ENCODE results near the gene YAE1.
A peak's percentile ranks its signal among the peaks of the same experiment; 100 is the strongest.
"Not testable (repeated sequence)": the region's sequence is repeated elsewhere in the genome, so short reads cannot be mapped to it uniquely, and the experiment has no call there.

Gene YAE1, protein sequence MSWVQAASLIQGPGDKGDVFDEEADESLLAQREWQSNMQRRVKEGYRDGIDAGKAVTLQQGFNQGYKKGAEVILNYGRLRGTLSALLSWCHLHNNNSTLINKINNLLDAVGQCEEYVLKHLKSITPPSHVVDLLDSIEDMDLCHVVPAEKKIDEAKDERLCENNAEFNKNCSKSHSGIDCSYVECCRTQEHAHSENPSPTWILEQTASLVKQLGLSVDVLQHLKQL

DNA sequence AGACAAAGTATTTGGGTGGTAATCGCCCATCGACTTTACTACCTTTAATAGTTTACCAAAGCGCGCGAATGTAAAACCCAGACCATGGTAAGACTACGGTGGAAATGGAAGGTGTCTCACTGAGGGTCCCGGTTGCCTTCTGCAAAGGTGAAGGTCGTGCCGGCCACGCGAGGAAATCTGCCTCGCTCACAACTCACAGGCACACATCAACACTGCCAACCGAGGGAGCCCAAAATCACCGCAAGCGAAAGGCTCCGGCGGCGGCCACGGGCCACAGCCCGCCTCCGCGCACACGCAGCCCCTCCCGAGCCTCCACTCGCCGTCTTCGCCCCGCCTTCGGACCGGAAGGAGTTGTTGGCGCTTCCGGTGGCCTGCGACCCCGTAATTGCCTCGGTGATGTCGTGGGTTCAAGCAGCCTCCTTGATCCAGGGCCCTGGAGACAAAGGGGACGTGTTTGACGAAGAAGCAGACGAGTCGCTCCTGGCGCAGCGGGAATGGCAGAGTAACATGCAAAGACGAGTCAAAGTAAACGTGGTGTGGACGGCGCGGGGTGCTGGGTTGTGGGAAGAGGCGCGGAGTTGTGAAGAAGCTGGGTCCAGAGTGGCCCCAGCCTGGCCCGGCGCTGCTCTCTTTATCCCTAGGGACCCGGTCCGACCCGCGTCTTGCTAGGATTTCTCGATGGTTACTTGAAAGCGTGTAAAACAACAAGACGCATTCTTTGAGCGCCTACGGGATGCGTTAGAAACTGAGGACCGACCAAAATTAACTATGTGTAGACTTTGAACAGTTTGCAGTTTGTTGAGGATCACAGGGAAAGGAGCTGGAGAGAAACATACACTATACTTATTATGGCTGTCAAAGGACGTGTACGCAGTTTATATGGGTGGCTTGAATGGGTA, at the start of gene YAE1:
Gene YAE1, plus strand, starts transcription at position 382 of the 899 bp plus-strand sequence. Its CDS starts 15 bp downstream, at position 397.
- DNase-seq (ENCODE audit: extremely low read depth in 1 of 2, low read depth in 1 of 2) = peak; percentile 69 to 75

DNA sequence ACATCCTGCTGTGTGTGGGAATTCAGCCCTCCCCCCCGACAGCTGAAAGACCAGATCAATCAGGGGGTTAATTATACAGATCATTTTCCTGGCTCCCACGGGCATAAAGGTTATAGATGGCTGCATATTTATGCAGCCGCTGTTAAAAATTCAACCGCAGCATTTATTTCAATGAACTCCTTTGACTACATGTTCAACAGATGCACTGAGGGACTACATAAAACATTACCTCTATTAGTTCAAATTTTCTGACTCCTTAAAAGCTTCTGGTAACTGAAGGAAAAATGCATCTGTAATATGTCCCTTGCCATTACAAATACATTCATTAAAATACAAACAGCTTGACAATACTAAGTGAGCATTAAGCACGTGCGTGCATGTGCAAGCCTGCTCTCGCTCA, 49.7 kb upstream of the YAE1 start:
- no peak for DNase-seq (ENCODE audit: extremely low read depth in 1 of 2, low read depth in 1 of 2)

DNA sequence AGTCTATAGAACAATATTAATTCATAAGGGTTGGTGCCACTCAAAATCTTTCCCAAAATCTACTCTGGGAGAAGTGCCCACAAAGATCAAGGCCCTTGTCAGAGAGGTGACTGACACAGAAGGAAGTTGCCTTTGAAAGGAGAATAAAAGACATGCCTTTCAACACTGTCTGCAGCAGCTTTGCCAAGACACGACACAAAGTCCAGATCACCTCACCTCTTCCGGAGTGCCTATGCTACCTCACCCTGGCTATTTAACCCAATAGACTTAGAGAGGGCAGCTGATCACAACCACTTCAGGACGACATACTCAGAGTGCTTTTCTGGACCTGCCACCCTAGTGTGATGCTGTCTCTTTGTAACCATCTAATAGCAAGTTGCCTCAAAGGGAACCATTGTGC, 49.0 kb upstream of the YAE1 start:
- no peak for DNase-seq (ENCODE audit: extremely low read depth in 1 of 2, low read depth in 1 of 2)

DNA sequence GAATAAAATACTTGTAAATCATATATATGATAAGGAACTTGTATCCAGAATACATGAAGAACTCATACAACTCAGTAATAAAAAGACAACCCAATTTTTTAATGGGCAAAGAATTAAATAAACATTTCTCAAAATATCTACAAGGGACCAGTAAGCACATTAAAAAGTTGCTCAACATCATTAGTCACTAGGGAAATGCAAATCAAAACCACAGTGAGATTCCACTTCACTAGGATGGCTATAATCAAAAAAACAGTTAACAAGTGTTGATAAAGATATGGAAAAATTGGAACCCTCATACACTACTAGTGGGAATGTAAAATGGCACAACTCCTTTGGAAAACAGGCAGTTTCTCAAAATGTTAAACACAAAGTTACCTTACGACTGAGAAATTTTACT, 40.3 kb upstream of the YAE1 start:
- DNase-seq (ENCODE audit: extremely low read depth in 1 of 2, low read depth in 1 of 2) = no peak

DNA sequence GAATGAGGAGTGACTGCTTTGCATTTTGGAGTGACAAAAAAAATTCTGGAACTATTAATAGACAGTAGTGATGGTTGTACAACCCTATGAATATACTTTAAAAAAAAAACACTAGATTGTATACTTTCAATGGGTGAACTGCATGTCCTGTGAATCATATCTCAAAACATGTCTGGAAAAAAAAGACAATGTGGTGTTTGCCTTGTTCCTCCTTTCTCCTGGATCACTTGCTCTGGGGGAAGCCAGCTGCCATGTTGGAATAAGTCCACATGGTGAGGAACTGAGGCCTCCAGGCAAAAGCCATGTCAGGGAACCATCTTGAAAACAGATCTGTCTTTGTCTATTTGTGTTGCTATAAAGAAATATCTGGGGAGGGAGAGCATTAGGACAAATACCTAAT, 39.5 kb upstream of the YAE1 start:
- no peak for DNase-seq (ENCODE audit: extremely low read depth in 1 of 2, low read depth in 1 of 2)

DNA sequence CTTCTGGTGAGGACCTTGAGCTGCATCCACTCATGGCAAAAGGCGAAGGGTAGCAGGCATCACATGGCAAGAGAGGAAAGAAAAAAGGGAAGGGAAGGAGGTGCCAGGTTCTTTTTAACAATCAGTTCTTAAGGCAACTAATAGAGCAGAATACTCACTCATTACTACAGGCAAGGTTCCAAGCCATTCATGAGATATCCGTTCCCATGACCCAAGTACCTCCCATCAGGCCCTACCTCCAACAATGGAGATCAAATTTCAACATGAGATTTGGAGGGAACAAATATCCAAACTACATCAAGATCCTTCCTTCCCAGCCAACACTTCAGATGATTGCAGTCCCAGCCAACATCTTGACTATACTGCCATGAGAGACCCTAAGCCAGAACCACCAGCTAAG, 38.9 kb upstream of the YAE1 start:
- DNase-seq (ENCODE audit: extremely low read depth in 1 of 2, low read depth in 1 of 2) = no peak

DNA sequence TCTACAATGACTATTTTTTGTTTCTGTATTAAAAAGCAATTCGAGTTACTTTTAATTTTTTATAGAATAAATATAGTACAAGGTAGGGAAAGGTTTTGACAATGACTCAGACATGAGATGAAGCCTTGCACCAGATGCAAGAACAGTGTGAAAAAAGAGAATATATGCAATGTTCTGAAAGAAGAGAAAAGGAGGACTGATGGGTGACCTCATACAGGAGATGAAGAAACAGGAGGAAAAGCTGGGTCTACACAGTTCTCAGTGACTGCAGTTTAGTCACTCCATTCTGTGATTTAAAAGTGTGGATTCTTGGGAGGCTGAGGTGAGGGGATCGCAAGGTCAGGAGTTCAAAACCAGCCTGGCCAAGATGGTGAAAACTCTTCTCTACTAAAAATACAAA, 38.3 kb upstream of the YAE1 start:
- DNase-seq (ENCODE audit: extremely low read depth in 1 of 2, low read depth in 1 of 2) = no peak

DNA sequence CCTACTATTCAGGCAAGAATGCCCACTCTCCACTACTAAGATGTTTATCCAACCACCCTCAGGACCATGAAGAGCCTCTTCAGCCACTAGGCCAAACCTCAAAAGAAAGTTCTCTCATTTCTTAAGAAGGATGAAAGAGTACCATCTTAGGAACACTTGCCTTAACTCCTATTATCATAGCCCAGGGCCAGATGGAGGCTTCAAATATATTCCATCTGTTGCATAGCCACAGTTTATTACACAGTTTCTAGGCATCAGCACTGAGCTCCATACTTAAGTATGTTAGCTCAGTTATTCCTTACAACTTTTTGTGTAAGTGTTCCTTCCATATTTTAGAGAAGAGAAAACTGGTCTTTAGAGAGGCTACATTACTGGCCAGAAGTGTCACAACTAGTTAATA, 37.4 kb upstream of the YAE1 start:
- DNase-seq (ENCODE audit: extremely low read depth in 1 of 2, low read depth in 1 of 2) = no peak

DNA sequence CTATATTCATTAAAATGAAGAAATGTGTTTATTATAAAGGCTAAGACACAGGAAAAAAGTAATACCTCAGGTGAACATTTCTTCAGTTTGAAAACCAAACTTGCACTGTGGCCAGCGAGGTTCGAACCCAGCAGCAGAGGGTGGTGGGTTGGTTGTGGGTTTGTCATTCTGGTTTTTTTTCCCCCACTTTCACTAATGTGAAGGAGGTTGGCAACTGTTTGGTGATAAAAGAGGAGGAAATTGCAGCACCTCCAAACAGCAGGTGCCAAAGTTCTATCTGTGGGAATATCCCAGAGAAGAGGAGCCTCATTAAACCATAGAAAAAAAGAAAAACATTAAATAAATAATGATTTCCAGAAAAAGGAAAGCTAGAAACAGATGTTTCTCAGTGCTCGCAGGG, 36.6 kb upstream of the YAE1 start:
- no peak for DNase-seq (ENCODE audit: extremely low read depth in 1 of 2, low read depth in 1 of 2)

DNA sequence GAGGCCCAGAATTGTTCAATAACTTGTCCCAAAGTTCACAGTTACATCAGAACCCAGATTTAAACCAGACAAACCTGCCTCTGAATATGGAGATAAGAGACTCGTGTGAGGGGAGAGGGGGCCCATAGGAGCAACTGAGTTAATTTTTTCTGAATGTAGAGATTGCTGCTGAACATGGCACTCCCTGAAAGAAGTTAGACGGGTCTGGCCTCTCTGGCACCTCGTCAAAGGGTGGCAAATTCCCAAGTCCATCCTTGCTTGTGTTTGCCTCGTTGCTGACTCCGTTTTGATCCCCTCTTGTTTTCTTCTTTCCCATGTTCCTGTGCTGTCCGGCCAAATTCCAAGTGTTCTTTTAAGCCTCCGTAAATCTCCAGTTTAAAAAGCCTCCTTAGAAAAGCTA, 35.2 kb upstream of the YAE1 start:
- DNase-seq (ENCODE audit: extremely low read depth in 1 of 2, low read depth in 1 of 2) = no peak

DNA sequence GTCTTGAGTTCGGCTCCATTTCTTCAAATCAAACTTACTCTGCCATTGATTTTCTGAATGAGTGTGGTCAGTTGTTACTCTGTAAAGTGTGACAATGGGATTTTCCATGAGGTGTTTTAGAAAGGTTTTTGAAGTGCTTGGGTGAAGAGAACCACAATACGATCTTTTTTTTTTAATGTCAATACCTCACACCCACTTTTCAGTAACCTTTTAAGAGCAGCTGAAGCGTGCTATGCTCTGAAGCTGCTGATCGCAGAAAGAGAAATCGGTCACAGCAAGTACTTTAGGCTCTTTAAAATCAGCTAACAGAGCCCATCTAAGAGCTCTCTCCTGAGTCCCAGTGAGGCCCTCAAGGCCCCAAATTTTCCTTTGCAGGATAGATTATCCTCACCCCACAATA, 34.4 kb upstream of the YAE1 start:
- no peak for DNase-seq (ENCODE audit: extremely low read depth in 1 of 2, low read depth in 1 of 2)

DNA sequence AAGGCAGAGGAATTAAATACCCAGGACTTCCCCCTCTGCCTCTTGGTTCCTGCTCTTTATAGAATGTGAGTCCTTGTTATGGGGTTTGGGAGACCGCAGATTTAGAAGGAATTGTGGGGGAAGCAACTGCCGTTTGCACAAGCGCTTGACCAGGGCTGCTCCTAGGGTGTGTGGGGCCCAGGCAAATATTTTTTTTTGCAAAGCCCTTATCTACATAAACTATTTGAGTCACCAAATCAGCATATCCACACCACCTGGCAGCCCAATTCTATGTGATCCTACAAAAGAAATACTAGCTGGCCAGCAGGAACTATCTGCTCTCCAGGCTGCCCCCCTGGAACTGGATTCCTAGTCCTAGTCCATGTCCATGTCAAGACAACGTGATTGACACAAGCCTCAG, 33.4 kb upstream of the YAE1 start:
- no peak for DNase-seq (ENCODE audit: extremely low read depth in 1 of 2, low read depth in 1 of 2)

DNA sequence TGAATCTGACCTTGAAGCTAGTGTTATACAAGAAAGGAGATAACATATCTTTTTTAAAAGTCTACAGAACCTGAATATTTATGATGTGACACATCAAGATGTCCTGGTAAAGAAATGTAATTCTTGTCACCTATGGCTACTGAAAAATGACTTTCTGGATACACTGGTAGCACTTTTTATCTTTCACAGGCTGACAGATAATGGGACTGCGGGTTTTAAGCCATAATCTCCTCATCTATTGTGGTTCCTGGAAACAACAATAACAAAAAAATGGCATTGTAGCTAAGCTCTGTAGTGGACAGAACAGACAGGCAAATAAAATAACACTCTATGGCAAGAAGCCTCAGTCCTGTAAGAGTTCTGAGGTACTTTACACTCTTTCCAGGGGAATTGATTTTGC, 31.6 kb upstream of the YAE1 start:
- no peak for DNase-seq (ENCODE audit: extremely low read depth in 1 of 2, low read depth in 1 of 2)

DNA sequence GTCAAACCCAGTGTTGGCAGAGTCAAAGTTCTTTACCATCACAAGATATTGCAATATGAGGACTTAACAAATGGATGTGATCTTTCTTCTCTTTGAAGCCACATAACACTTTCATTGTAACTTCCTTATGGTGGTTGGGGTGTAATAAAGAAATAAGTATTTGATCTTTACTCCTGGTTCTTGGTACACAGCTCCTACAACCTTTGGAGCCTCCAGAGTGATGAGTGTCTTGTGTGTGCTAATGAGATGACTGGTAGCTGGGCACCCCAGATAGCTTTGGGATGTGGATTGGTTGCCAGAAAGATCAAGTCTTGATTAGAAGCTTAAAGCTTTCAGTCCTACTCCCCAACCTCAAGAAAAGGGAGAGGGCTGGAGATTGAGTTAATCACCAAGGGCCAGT, 31.1 kb upstream of the YAE1 start:
- no peak for DNase-seq (ENCODE audit: extremely low read depth in 1 of 2, low read depth in 1 of 2)

DNA sequence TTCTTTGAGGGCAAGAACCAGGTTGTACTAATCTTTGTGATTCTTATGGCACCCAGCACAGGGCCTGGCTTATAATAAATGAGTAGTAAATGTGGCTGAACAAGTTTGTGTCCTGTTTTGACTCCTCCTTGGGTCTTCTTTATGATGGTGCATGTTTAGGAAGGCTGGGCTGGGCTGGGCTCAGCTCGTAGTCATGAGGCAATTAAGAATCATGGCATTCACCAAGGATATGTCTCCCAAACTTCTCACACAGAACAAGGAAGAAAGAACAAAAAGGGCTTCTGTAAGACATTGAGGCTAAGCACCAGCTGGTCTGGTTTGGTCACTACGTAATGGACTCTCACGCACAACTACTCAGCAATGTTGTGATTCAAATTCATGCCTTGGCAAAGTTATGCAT, 30.5 kb upstream of the YAE1 start:
- no peak for DNase-seq (ENCODE audit: extremely low read depth in 1 of 2, low read depth in 1 of 2)

DNA sequence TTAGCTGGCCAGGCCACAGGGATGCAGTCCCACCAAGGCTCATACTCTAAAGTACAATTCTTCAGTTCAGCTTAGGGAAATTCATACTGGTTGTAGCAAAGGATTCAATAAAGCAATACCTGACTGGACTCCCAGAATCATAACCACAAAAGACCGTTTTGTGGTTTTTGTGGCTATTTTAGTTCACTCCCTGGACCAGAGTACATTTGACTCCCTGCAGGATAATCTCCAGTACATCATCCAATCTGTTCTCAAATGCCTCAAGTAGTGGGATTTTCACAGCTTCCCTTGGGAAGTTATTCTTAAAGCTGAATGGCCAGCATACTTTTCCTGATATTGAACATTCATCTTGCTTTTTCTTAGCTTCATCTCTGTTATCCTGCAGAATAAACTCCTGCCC, 29.3 kb upstream of the YAE1 start:
- DNase-seq (ENCODE audit: extremely low read depth in 1 of 2, low read depth in 1 of 2) = no peak

DNA sequence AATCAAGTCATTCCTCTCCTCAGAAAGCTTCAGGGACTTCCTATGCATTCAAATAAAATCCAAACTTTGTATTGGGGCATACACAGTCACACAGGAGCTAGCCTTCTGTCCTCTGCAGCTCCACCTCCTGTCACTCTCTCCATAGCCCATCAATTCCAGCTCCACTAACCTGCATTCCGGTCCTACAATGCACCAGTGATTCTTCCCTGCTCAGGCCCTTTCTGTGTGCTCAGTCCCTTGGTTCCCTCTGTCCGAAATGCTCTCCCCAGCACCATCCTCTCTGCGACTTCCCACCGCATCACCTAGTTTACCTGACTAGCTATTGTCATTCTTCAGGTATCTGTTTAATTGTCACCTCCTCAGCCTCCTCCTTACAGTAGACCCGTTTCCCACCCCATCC, 26.4 kb upstream of the YAE1 start:
- DNase-seq (ENCODE audit: extremely low read depth in 1 of 2, low read depth in 1 of 2) = no peak

DNA sequence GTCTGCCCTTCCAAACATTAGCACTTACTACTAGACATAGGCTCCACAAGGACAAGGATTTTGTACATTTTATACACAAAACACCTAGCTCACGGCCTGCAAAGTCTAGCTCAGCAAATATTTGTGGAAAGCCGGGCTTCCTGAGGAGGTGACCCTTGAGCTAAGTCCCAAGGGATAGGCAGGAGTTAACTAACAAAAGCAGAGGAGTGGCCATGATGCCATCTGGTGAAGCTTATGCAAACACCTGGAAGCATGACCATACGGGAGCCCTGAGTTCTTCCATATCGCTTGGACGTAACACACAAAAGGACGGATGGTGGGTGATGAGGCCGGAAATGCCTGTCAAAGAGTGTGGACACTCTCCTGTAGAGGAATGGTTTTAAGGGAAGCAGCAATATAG, 25.9 kb upstream of the YAE1 start:
- DNase-seq (ENCODE audit: extremely low read depth in 1 of 2, low read depth in 1 of 2) = no peak

DNA sequence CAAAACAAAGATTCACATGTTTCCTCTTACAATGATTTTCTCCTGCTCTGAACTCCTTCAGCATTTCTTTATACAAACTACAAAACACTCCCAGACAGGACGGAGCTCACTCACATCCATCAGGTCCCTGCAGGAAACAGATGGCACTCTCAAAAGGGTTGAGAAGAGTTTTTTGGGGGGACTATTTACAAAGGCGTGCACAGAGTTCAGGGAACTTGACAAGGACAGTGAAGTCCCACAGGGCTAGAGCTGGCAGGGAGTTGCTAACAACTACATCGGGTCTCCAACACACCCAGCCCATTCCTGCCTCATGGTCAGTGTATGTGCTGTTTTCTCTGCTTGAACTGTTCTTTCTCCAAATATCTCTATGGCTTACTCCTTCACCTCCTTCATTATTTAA, 24.7 kb upstream of the YAE1 start:
- no peak for DNase-seq (ENCODE audit: extremely low read depth in 1 of 2, low read depth in 1 of 2)

DNA sequence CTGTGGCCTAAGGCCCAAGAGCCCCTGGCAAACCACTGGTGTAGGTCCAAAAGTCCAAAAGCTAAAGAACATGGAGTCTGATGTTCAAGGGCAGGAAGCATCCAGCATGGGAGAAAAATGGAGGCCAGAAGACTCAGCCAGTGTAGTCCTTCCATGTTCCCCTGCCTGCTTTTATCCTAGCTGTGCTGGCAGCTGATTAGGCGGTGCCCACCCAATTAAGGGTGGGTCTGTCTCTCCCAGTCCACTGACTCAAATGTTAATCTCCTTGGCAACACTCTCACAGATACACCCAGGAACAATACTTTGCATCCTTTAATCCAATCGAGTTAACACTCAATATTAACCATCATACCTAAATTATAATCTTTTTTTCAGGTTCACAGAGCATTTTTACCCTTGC, 21.4 kb upstream of the YAE1 start:
- not testable (repeated sequence) for DNase-seq (ENCODE audit: extremely low read depth in 1 of 2, low read depth in 1 of 2)

DNA sequence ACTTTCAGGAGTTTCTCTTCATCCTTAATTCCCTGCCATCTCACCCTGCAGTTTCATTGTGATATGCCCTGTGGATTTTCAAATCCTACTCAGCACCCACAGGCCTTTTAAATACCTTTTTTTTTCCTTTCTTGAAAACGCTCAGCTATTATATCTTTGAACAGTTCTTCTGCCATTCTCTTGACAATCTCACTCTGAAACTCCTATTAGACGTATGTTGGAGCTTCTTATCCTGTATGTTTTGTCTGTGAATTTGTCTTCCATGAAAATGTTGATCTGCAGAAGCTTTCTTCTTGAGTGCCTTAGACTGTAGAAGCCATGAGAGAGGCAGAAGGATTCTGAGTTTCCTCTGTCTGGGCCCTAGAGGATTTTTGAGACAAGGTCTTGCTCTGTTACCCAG, 18.9 kb upstream of the YAE1 start:
- DNase-seq (ENCODE audit: extremely low read depth in 1 of 2, low read depth in 1 of 2) = no peak

DNA sequence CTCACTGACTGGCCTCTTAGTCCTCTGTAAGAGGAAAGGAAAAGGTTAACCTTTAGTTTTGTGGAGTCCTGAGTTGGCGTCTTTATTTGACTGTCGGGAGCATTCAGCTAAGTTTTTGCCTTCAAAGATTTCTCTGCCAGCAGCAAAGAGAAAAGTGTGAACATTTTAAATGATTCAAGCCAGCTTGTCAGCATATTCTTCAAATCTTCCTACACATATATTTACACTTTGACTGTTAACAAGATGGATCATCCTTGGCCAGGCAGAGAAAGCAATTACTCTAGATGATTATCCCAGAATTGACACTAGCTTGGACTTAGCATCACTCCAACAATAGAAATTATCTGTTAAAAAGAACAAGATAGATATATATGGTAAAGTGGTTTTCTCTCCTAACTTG, 15.8 kb upstream of the YAE1 start:
- no peak for DNase-seq (ENCODE audit: extremely low read depth in 1 of 2, low read depth in 1 of 2)

DNA sequence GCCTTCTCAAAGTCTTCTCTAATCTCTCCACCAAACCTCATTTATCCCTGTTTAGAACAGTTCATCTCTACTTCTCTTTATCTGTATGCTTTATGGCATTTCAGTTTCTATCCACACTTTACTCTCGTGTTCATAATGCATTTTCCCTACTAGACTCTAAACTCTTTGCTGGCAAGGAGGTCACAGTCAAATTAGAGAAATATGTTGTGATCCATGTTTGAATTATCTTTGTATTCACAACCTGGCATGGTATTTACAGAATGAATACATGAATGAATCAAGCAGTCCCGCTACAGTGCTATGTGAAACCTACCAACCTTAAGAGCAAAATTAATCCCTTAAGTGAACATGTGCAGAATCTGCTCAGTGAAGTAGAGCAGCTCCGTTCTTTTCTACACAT, 12.8 kb upstream of the YAE1 start:
- DNase-seq (ENCODE audit: extremely low read depth in 1 of 2, low read depth in 1 of 2) = no peak

Measured in stimulated activated CD8-positive, alpha-beta memory T cell treated with anti-CD3 and anti-CD28 coated beads, Interleukin-7, amount 100 ng/mL, for 48 hours (primary cell).